GM23338 (cell line): ENCODE results near the gene AP4M1.

Experiments
- CREB1 ChIP-seq: fragments of 250-450 bp; sonication (Bioruptor Pico); IDR thresholded peaks from 2 replicates; pipeline ENCODE4 v1.5.0; 2020; ENCODE audit warnings: low read depth, mild to moderate bottlenecking, moderate library complexity
- EZH2 ChIP-seq: fragments of 200-600 bp; sonication (generic); IDR thresholded peaks from one replicate; pipeline ENCODE4 v1.8.0; 2017; ENCODE audit warnings: antibody characterized with exemption, mild to moderate bottlenecking, low read depth; ENCODE audit not compliant: unreplicated experiment
- EZH2phosphoT487 ChIP-seq: fragments of 200-600 bp; sonication (generic); IDR thresholded peaks from one replicate; pipeline ENCODE4 v1.8.1; 2018; ENCODE audit warnings: antibody characterized with exemption; ENCODE audit not compliant: unreplicated experiment
- JUNB ChIP-seq: IDR thresholded peaks from one replicate; pipeline ENCODE4 v1.6.1; 2016; ENCODE audit warnings: antibody characterized with exemption; ENCODE audit not compliant: unreplicated experiment
- POLR2AphosphoS5 ChIP-seq: IDR thresholded peaks from 2 replicates; pipeline ENCODE4 v1.6.1; 2016; ENCODE audit warnings: antibody characterized with exemption, low read depth
- REST ChIP-seq: IDR thresholded peaks from one replicate; pipeline ENCODE4 v1.6.1; 2018; ENCODE audit warnings: antibody characterized with exemption; ENCODE audit not compliant: unreplicated experiment
- TF ChIP-seq, protein P1 (sequence below), 2 experiments: fragments of 200-600 bp in 1 of 2; sonication (generic) in 1 of 2; conservative IDR thresholded peaks; 2 replicates each; pipeline versions ENCODE4 v1.5.1 to v1.6.1; 2016 to 2017; ENCODE audit warnings: antibody characterized with exemption in 2 of 2, low read depth in 2 of 2, mild to moderate bottlenecking in 2 of 2, moderate library complexity in 1 of 2

GRCh38 chr7:100130608-100131453 is 29.4 kb downstream of the AP4M1 start:
- TF ChIP-seq REST (no peak), POLR2AphosphoS5 (no peak), EZH2 (no peak), CREB1 (CRISPR knock-in tag) (no peak), JUNB (no peak), EZH2phosphoT487 (no peak)
- TF ChIP-seq, protein P1, sequence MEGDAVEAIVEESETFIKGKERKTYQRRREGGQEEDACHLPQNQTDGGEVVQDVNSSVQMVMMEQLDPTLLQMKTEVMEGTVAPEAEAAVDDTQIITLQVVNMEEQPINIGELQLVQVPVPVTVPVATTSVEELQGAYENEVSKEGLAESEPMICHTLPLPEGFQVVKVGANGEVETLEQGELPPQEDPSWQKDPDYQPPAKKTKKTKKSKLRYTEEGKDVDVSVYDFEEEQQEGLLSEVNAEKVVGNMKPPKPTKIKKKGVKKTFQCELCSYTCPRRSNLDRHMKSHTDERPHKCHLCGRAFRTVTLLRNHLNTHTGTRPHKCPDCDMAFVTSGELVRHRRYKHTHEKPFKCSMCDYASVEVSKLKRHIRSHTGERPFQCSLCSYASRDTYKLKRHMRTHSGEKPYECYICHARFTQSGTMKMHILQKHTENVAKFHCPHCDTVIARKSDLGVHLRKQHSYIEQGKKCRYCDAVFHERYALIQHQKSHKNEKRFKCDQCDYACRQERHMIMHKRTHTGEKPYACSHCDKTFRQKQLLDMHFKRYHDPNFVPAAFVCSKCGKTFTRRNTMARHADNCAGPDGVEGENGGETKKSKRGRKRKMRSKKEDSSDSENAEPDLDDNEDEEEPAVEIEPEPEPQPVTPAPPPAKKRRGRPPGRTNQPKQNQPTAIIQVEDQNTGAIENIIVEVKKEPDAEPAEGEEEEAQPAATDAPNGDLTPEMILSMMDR (conservative IDR thresholded peaks at IDR 0.05; ENCODE audit: low read depth in 2 of 2), result peak; percentile 83 to 90
